Prostate gland (tissue), 2 donors: Measurements from ENCODE around the gene ENPEP. TPM values are rescaled to one million over a fixed set of nuclear protein-coding genes. Genes with fewer than 3 reads are reported as not detected.

Experiments used
- DNase-seq: peaks from one replicate; pipeline ENCODE4 v3.0.0-alpha.2; 2019; ENCODE audit warnings: low spot score
- H3K27ac ChIP-seq, 2 donors: fragments of 200-600 bp; sonication (generic); 2 replicates each; pipeline ENCODE4 v1.5.1; 2017 to 2019
- H3K27me3 ChIP-seq: fragments of 200-600 bp; sonication (generic); replicated peaks from 2 replicates; pipeline ENCODE4 v1.5.1; 2019; ENCODE audit not compliant: insufficient read depth
- H3K36me3 ChIP-seq, 2 donors: fragments of 200-600 bp; sonication (generic); 1 replicate in 1 of 2; 2 replicates in 1 of 2; pipeline versions ENCODE4 v1.5.1 to v1.8.1; 2017 to 2019
- H3K4me1 ChIP-seq: fragments of 200-600 bp; sonication (generic); replicated peaks from 2 replicates; pipeline ENCODE4 v1.5.1; 2019
- H3K4me3 ChIP-seq, 2 donors: fragments of 200-600 bp; sonication (generic); 2 replicates each; pipeline ENCODE4 v1.5.1; 2017 to 2019
- H3K9me3 ChIP-seq: fragments of 200-600 bp; sonication (generic); 2 replicates; pipeline ENCODE4 v1.5.1; 2017
- CTCF ChIP-seq, 4 experiments: fragments of 200-600 bp in 2 of 4; fragments of 450-650 bp in 2 of 4; sonication (generic) in 2 of 4; IDR thresholded peaks; 1 replicate in 3 of 4; 2 replicates in 1 of 4; pipeline ENCODE4 v1.5.1; 2016 to 2019; ENCODE audit warnings: antibody characterized with exemption in 4 of 4, mild to moderate bottlenecking in 2 of 4, moderate library complexity in 2 of 4
- POLR2A ChIP-seq: fragments of 450-650 bp; IDR thresholded peaks from one replicate; pipeline ENCODE4 v1.6.1; 2016; ENCODE audit warnings: antibody characterized with exemption, mild to moderate bottlenecking
- POLR2AphosphoS5 ChIP-seq: sonication (generic); formaldehyde crosslinking; IDR thresholded peaks from one replicate; pipeline ENCODE4 v1.6.1; 2017; ENCODE audit warnings: antibody characterized with exemption
- WGBS: methylation state at CpG from one replicate; pipeline ENCODE4 v1.1.5; 2018; 5-methylcytosine and 5-hydroxymethylcytosine counted together
- intact Hi-C: fragments of 100-400 bp; cut with DNase I; formaldehyde crosslinking; loops from one replicate; pipeline ENCODE4 v1.14.2; 2022
- total RNA-seq, 2 donors: library from RNA; depleted of rRNA; stranded (reverse); fragments of >200 nt; gene quantifications; one replicate each; pipeline ENCODE4 v1.1.0, GENCODE V29; 2016

Gene ENPEP
- total RNA-seq, 2 donors from 2014 or later: 1.3 to 1.8 TPM

GRCh38 chr4:110516106-110516922 lies 40.4 kb downstream of the ENPEP start:
- TF ChIP-seq POLR2AphosphoS5: peak; percentile 33
- no peak for TF ChIP-seq POLR2A
- TF ChIP-seq CTCF (IDR thresholded peaks at IDR 0.05): peak; percentile 47 to 77 (median 76)
- WGBS: 14% methylated on average over 8 of the region's 8 CpGs
- peak overlapping the region; percentile 44 to 49 for H3K27ac ChIP-seq
- H3K9me3 ChIP-seq: no peaks in the 10 kb centered on the region
- H3K36me3 ChIP-seq: no peaks in the 10 kb centered on the region
- H3K27me3 ChIP-seq: no peaks in the 10 kb centered on the region
- peak; percentile 82 for DNase-seq
- no peaks in the 10 kb centered on the region for H3K4me1 ChIP-seq
- H3K4me3 ChIP-seq: peak overlapping the region; percentile 26 to 34
- intact Hi-C loops: no loop called here

- TF ChIP-seq CTCF (IDR thresholded peaks at IDR 0.05): peak; percentile 14 to 55 (median 44)
- TF ChIP-seq POLR2AphosphoS5: no peak
- no peak overlapping the region for H3K27ac ChIP-seq
- no peak overlapping the region for H3K4me3 ChIP-seq
- no peaks in the 10 kb centered on the region for H3K36me3 ChIP-seq
- intact Hi-C loops: no loop called here
- no peaks in the 10 kb centered on the region for H3K9me3 ChIP-seq
- H3K4me1 ChIP-seq: no peaks in the 10 kb centered on the region
- 86% methylated on average over 2 of the region's 2 CpGs for WGBS
- no peak for DNase-seq
- no peaks in the 10 kb centered on the region for H3K27me3 ChIP-seq
These were observed 43.0 kb downstream of the ENPEP start for GRCh38 chr4:110518889-110519490.

GRCh38 chr4:110520886-110521285 lies 44.9 kb downstream of the ENPEP start:
- TF ChIP-seq POLR2AphosphoS5 (no peak), CTCF (IDR thresholded peaks at IDR 0.05) (no peak), POLR2A (no peak)
- no peak overlapping the region for H3K4me3 ChIP-seq
- no peak for DNase-seq
- intact Hi-C loops: no loop called here
- H3K27me3 ChIP-seq: no peaks in the 10 kb centered on the region
- H3K9me3 ChIP-seq: no peaks in the 10 kb centered on the region
- H3K27ac ChIP-seq: no peak overlapping the region
- 93% methylated on average over 2 of the region's 2 CpGs for WGBS
- no peaks in the 10 kb centered on the region for H3K4me1 ChIP-seq
- H3K36me3 ChIP-seq: no peaks in the 10 kb centered on the region

GRCh38 chr4:110526589-110526988 lies 50.6 kb downstream of the ENPEP start:
- Histone ChIP-seq H3K9me3 (no peaks in the 10 kb centered on the region), H3K27ac (no peak overlapping the region), H3K4me3 (no peak overlapping the region), H3K4me1 (no peaks in the 10 kb centered on the region), H3K36me3 (no peaks in the 10 kb centered on the region), H3K27me3 (no peaks in the 10 kb centered on the region)
- TF ChIP-seq POLR2AphosphoS5: no peak
- TF ChIP-seq POLR2A: no peak
- TF ChIP-seq CTCF (IDR thresholded peaks at IDR 0.05): no peak
- DNase-seq: no peak
- WGBS: 61% methylated on average over 3 of the region's 3 CpGs
- intact Hi-C loops: no loop called here

- no peaks in the 10 kb centered on the region for H3K27me3 ChIP-seq
- no peaks in the 10 kb centered on the region for H3K36me3 ChIP-seq
- intact Hi-C loops: no loop called here
- H3K4me3 ChIP-seq: no peak overlapping the region
- no peak for TF ChIP-seq CTCF (IDR thresholded peaks at IDR 0.05)
- no peaks in the 10 kb centered on the region for H3K4me1 ChIP-seq
- H3K27ac ChIP-seq: no peak overlapping the region
- DNase-seq: no peak
- H3K9me3 ChIP-seq: no peaks in the 10 kb centered on the region
- 88% methylated on average over 4 of the region's 4 CpGs for WGBS
These were observed 51.2 kb downstream of the ENPEP start for GRCh38 chr4:110527156-110527555.
